DMS153 treated with DMSO at 0.1 percent for 48 hours (cell line): ENCODE data around the gene TRAK1.
"Not testable (repeated sequence)": the region's sequence is repeated elsewhere in the genome, so short reads cannot be mapped to it uniquely, and the experiment has no call there.

ENCODE experiments used
- DNase-seq: peaks from one replicate; lab custom pipeline; 2025; ENCODE audit not compliant: unreplicated experiment; lab: John Stamatoyannopoulos, UW

The TRAK1 gene

DNA sequence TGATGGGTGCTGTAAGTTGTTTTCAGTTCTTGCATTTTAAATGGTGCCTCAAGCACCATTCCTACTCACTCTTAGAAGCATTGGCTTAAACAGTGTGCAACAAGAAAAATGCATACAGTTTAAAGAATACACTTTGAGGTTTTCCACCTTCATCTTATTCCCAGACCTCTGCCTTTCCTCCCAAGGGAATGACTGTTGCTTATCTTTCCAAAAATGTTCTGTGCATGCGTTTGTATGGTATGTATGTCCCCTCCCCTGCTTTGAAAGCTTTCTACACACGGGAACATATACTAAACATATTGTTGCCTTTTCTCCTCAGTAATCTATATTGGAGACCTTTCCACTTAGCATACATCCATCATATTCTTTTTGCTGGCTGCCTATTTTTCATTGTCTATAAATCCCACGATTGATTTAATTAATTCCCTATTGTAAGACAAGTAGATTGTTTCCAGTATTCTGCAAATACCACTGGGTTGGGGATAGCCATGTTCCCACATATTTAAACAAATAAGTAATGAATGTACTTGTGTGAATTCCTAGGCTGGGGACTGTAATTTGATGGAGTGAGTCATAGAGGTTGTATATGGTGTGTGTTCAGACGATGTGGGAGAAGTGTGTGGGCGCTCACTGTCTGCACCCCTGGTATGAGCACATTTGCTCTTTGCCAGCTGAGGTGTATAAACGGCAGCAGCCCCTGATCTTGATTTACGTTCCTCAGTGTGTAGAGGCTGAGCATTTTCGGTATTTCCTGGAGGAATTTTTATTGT, 5.8 kb downstream of the TRAK1 start:
- no peak for DNase-seq

DNA sequence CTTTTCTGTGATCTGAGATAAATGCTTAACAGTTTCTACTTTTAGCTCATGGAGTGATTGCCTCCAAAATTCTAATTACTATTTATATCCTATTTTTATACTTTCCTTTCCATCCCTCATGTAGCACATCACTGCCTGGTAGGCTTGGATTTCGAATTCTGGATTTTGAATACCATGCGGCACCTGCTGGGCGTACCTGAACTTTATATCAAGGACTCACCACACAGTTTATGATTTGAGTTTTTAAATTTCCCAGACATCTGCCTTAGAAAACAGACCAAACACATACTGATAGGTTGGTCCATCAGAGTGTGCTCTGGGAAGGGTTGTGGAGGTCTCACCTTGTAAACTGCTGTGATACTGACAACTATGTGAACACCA, 6.4 kb downstream of the TRAK1 start:
- no peak for DNase-seq

DNA sequence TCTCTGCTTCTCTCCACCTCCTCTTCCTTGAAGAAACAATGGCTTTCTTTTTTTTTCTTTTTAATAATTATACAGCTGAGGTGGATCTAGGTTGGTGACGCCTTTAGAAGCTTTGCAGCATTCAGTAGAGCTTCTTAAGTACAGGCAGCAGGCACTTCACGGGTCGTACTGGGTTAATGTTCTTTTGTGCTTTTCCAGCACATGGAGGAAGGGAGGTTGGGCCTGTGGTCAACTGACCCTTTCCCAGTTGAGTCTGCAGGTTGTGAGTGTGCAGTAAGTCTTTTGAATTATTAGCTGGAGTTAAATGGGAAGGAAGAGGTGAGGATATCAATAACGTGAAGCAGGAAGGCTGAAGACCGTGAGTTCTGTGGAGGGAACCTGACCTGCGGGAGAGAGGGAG, 7.0 kb downstream of the TRAK1 start:
- no peak for DNase-seq

DNA sequence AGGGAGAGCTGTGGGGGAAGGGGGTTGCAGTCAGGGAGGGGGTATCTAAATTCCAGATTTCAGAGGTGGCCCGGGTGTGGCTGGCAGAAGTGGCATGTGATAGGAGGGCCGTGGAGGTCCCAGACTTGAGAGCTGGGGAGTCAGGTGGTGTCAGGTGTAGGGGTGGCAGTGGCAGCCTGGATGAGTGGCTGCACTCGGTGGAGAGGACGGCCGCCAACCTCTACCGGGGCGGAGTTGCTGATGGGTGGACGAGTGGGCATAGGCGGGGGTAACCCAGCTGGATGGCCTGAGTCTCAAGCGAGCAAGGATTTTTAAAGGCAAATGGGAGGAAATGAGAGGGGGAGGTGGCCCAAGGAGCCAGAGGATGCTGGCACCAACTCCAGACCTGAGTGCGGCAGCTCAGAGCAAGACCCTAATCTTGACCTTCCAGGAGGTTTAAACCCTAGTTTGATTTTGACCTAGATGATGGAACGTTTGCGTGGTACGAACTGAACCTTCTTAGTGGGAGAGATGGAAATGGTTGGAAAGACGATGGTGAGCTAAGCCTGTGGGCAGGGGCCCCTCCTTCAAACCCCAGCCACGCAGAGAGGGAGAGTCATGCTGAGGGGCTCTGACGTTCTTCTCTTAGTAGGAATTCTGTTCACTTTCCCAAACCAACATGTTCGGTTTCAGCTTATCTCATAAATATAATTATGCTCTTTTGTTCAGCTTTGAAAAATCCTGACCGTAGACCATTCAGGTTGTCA, 8.0 kb downstream of the TRAK1 start:
- no peak for DNase-seq

DNA sequence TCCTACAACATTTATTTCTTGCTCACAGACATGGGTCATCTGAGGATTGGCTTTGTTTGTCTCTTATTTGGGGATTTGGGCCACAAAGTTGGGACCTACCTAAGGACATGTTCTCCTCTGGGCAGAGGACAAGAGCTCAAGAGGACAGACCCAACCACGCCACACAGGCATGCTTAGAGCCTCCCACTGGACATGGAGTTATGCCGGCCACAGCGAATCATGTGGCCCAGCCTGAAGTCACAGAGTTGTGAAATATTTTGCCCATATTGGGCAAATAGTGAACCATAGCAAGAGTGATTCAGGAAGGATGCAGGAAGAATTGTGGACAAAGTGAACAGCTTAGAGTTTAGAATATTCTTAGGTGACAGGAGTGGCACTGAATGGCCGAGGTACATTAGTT, 9.9 kb downstream of the TRAK1 start:
- no peak for DNase-seq

DNA sequence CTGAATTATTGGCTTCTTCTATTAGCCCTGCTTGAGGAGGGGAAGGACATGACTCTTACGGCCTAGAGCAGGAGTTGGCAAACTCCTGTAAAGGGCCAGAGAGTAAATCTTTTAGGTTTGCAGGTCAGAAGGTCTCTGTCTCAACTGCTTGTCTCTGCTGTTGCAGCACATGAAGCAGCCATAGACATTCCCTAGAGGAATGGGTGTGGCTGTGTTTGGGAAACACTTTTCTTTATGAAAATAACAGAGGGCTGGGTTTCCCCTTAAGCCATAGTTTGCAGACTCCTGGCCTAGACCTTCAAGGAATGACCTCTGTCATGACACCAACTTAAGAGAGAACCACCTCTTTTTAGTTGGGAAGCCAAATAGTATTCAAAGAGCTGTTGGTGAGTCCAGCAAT, 10.3 kb downstream of the TRAK1 start:
- DNase-seq: no peak

DNA sequence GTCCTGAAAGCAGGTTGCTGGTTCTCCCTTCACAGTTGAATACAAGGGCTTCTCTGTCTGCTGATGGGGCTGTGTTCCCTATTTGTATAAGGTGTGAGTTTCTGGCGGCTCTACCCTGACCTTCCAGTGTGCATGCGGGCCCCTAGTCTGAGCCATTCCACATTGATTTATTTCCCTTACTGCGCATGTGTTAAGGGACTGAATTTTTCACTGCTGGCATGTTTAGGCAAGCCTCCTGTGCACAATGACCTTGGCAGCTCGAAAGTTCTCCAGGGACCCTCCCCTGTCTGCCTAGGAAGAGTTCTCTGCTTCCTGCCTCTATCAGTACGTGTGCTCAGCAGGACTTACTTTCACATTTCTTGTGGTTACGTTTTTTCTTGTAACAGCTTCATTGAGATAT, 11.4 kb downstream of the TRAK1 start:
- DNase-seq: no peak

DNA sequence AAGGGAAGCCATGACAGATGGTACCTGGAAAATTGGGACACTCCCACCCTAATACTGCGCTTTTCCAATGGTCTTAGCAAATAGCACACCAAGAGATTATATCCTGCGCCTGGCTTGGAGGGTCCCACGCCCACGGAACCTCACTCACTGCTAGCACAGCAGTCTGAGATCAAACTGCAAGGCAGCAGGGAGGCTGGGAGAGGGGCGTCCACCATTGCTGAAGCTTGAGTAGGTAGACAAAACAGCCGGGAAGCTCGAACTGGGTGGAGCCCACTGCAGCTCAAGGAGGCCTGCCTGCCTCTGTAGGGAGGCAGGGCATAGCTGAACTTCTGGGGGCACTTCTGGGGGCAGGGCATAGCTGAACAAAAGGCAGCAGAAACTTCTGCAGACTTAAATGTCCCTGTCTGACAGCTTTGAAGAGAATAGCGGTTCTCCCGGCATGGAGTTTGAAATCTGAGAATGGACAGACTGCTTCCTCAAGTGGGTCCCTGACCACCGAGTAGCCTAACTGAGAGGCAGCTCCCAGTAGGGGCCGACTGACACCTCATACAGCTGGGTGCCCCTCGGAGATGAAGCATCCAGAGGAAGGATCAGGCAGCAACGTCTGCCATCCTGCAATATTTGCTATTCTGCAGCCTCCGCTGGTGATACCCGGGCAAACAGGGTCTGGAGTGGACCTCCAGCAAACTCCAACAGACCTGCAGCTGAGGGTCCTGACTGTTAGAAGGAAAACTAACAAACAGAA, 12.9 kb downstream of the TRAK1 start:
- not testable (repeated sequence) for DNase-seq

DNA sequence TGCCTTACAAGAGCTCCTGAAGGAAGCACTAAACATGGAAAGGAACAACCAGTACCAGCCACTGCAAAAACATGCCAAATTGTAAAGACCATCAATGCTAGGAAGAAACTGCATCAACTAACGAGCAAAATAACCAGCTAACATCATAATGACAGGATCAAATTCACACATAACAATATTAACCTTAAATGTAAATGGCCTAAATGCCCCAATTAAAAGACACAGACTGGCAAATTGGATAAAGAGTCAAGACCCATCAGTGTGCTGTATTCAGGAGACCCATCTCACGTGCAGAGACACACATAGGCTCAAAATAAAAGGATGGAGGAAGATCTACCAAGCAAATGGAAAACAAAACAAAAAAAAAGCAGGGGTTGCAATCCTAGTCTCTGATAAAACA, 14.8 kb downstream of the TRAK1 start:
- not testable (repeated sequence) for DNase-seq

DNA sequence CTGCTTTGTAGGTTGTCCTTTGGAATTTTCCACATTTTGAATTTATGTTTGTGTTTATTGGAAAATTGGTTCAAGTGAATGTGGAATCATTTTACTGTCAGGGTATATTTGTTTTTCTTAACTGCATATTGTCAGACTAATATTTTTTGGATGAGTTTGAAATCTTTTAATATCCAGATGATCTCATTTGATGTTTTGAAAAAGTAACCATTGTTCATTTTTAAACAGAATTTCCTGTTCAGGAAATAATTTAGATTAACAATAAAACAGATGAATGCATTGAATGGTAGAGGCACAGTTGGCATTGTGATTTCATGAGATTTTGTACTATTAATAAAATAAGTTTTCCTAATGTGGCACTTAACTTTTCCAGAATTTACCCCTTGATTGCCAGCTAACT, 15.5 kb downstream of the TRAK1 start:
- no peak for DNase-seq

DNA sequence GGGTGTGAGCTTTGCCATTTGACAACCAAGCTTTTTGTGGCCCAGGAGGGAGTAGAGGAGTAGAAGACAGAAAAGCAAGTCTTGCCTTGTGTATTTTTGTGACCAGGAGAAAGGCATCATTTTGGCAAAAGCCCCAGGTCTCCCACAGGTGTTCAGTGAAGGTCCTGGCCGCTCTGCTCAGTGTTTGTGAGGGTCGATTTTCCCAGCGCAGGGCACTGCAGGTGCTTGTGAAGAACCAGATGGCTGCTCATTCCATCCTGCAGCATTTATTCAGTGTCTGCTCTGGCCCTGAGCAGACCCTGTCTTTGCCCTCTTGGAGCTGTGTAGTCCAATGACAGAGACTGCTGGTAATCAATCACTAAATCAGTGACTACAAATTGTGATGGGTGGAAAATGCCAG, 19.5 kb downstream of the TRAK1 start:
- no peak for DNase-seq

DNA sequence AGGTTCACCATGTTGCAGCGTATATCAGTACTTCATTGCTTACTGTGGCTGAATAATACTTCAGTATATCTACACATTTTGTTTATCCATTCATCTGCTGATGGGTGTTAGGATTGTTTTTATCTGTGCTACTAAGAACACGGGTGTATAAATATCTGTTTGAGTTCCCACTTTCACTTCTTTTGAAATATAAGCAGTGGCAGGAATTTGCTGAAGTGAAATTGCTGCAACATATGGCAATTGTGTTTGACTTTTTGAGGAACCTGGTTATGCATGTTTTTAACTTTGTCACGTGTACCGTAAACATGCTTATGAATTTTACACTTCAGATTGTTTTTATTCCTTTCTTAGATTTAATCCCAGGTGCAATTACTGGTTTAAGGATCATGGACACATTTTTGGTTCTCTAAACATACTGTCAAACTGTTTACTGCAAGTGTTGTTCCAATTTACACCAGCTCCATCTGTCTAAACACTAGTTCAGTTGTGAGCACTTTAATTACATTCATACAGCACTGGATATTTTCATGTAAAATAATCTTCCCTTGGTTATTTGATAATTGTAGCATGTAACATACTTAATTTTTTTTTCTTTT, 23.1 kb downstream of the TRAK1 start:
- no peak for DNase-seq

DNA sequence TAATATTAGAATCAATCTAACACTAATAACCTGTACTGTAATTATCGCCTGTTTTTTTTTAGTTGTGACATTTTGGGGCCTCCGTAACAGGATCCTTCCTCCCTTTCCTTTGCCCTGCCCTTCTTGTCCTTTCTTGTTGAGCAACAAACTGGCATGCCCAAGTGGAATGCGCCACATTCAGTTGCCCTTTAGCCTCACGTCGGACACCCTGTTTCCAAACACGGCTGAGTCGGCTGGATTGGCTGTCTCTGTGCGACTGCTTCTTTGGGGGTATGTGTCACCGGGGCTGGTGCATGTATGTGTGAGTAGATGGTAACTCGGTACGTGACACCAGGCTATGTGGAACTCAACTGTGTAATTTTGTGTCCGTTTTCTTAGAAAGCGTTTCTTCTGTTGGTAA, 24.1 kb downstream of the TRAK1 start:
- no peak for DNase-seq

DNA sequence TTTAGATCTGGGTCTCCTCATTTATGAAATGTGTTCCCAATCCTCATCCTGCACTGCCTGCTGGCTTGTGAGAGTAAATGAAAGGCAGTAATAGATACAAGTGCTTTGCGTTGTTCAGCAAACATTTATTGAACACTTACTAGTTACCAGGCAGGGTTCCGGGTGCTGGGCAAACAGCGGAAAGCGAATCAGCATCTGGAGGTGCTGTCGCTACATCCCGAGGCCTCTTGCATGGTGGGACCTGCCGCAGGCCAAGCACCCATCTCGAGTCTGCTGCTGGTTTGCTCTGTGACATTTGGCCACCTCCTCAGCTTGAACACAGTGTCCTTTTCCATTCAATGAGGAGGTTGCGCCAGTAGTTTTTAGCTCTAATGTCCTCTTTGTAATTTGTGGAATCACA, 24.8 kb downstream of the TRAK1 start:
- no peak for DNase-seq

DNA sequence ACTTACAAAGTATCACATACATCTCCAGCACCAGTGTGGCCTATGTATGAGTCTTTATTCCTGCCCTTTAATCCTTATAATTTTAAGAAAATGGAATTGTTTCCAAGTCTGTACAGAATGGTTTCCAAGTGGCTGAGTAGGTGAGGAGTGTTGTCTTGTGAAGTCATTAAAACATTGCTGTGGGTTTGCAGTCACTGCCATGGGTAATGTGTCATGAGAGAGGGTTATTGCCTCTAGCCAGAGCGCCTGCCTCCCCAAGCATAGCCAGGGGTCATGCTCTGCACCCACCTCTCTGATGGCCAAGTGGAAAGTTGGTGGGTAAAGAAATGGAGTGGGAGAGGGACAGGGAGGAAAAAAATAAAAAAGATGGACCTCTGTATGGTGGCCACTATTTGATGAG, 25.3 kb downstream of the TRAK1 start:
- no peak for DNase-seq

DNA sequence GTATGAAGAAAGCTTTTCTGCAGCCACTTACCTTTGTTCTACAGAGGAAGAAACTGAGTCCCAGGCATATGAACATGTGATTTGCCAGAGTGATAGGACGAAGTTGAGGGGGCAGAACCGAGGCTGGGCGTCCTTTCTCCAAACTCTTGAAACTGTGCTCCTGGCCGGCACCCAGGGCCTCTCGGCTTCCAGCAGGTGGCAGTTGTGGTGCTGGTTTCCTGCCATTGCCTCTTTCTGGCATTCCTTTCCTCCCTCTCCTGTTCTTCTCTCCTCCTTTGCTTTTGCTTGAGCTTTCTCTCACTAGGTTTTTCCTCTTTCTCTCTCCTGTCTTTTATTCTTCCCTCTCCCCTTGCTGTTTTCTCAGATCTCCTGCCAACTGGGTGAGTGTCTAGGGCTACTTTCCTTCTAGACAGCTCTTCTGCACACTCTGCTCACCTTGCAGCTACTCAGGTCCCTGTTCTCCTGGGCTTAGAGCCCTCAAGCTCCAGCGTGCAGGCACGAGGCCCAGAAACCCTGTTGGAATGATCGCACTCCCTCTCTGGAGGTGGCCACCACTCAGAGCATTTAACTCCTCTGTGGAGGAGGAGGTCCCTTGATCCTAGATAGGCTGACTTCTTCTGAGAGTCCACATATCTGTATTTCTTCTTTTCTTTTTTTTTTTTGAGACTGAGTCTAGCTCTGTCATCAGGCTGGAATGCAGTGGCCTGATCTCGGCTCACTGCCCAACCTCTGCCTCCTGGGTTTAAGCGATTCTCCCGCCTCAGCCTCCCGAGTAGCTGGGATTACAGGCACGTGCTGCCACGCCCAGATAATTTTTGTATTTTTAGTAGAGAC, 26.2 kb downstream of the TRAK1 start:
- no peak for DNase-seq

DNA sequence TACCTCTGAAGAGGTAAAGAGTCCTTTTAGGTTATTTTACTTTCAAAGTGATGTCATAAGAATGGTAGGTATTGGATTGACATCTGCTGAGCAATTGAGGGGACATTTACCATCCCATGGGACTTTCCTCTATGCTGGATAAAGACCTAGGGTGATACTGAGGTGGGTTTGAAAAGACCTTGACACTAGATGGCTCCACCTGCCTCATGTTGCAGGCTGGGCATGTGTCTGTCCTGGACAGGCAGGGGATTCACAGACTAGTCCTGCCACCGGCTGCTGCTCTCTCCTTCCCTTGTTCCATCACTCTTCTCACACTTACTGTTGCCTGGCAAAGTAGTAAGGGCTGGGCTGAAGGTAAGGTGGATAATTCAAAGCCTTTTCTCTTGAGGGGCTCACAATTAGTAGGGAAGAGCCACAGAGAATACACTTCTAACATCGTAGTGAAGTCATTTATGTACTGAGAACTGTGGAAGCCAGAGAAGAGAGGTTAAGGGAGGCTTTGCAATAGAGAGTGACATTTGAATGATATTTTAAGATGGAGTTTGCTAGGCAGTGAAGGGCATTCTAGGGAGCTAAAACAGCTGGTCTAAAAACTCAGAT, 27.7 kb downstream of the TRAK1 start:
- no peak for DNase-seq

DNA sequence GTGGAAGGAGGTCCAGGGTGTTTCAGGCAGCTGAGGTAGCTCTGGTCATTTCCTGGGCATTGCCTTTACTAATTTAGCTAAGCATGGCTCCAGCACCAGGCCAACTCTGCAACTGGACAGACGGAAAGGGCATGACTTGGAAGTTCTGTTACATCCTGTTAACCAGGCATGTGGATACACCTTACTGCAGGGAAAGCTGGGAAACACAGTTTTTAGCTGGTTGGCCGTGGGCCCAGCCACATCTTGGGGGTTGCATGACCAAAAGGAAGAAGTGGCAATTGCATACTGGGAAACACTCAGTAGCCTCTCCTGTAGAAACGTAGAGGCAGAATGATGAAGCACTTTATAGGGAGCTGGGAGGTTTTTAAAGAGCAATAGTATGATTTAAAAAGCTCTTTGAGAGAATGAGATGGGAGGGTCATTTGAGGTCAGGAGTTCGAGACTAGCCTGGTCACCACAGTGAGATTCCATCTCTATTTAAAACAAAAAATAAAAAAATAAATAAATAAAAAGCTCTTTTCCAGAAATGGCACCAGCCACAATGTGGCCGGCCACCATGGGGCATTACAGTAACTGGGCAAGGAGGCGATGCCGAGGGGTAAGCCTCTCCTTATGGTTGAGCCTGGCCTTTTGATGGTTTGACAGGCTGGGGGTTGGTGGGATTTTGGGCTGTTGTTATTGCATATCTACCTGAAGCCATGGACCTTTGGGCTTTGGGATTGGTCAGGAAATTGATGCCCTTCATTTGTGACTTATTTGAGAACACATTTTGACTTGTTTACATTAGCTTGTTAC, 28.6 kb downstream of the TRAK1 start:
- no peak for DNase-seq

DNA sequence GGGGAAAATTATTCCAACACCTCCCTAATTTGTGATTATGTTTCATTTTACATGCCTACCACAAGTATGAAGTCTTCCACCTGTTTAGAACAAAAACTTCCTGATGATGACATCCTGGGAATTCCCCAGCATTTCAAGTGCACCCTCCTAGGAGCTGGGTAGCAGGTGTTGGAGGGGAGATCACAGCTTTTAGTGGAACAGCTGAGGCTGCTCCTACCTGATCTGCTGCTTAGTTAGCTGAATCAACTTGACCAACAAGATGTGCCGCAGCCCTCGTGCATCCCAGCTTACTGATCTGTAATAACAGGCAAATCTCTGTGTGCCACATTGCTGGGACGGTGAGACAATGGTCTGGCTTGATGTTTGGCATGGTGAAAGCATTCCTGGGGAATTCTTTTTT, 29.7 kb downstream of the TRAK1 start:
- no peak for DNase-seq
